HepG2 (cell line): ENCODE measurements around the gene RAB15. TPM values are rescaled to one million over a fixed set of nuclear protein-coding genes. Genes with fewer than 3 reads are reported as not detected.
A peak's percentile ranks its signal among the peaks of the same experiment; 100 is the strongest.

Experiments
- CBX1 ChIP-seq: IDR thresholded peaks from one replicate; pipeline ENCODE4 v1.6.1; 2016; ENCODE audit warnings: antibody characterized with exemption, low read depth
- IKZF4 ChIP-seq: sonication (generic); formaldehyde crosslinking; IDR thresholded peaks from 2 replicates; pipeline ENCODE4 v1.5.1; 2020; ENCODE audit warnings: borderline replicate concordance, mild to moderate bottlenecking, low read depth, missing genetic modification reagents; ENCODE audit errors: not compliant biosample characterization
- KDM3A ChIP-seq: IDR thresholded peaks from 2 replicates; pipeline ENCODE4 v1.6.1; 2018; ENCODE audit warnings: low read depth, missing compliant biosample characterization
- MAFF ChIP-seq: IDR thresholded peaks from 2 replicates; pipeline ENCODE4 v1.6.1; 2011; ENCODE audit warnings: low read depth, low read length, improper control_type of control experiment
- MIXL1 ChIP-seq: IDR thresholded peaks from 2 replicates; pipeline ENCODE4 v1.6.1; 2016
- PTBP1 ChIP-seq: fragments of 200-400 bp; formaldehyde crosslinking; IDR thresholded peaks from 2 replicates; pipeline ENCODE4 v1.6.1; 2018; ENCODE audit warnings: low read length, low read depth; ENCODE audit not compliant: poor library complexity, severe bottlenecking
- SMAD9 ChIP-seq: sonication (generic); formaldehyde crosslinking; IDR thresholded peaks from 2 replicates; pipeline ENCODE4 v1.5.1; 2020; ENCODE audit warnings: mild to moderate bottlenecking, missing genetic modification reagents
- TBX2 ChIP-seq: sonication (generic); formaldehyde crosslinking; IDR thresholded peaks from 2 replicates; pipeline ENCODE4 v1.5.0; 2020; ENCODE audit warnings: missing genetic modification reagents, mild to moderate bottlenecking, borderline replicate concordance
- TBX3 ChIP-seq: fragments of 450-650 bp; IDR thresholded peaks from 2 replicates; pipeline ENCODE4 v1.6.1; 2017; ENCODE audit warnings: antibody characterized with exemption, mild to moderate bottlenecking, inconsistent platforms, borderline replicate concordance
- ZNF17 ChIP-seq: sonication (generic); formaldehyde crosslinking; IDR thresholded peaks from 2 replicates; pipeline ENCODE4 v1.5.0; 2020; ENCODE audit warnings: mild to moderate bottlenecking, missing genetic modification reagents
- ZNF230 ChIP-seq: sonication (generic); formaldehyde crosslinking; IDR thresholded peaks from 2 replicates; pipeline ENCODE4 v1.4.0; 2020; ENCODE audit warnings: mild to moderate bottlenecking, missing genetic modification reagents
- ZNF33A ChIP-seq: sonication (generic); formaldehyde crosslinking; IDR thresholded peaks from 2 replicates; pipeline ENCODE4 v1.5.1; 2020; ENCODE audit warnings: missing genetic modification reagents, mild to moderate bottlenecking, moderate library complexity, borderline replicate concordance
- ZNF383 ChIP-seq: sonication (generic); formaldehyde crosslinking; IDR thresholded peaks from 2 replicates; pipeline ENCODE4 v1.4.0; 2020; ENCODE audit warnings: missing genetic modification reagents, mild to moderate bottlenecking, borderline replicate concordance
- ZNF460 ChIP-seq: sonication (generic); formaldehyde crosslinking; IDR thresholded peaks from 2 replicates; pipeline ENCODE4 v1.5.1; 2020; ENCODE audit warnings: missing genetic modification reagents, mild to moderate bottlenecking, borderline replicate concordance
- polyA plus RNA-seq, 8 experiments: library from polyadenylated mRNA; depleted of rRNA in 3 of 8; stranded (reverse) in 7 of 8; unstranded in 1 of 8; fragments of >200 nt; fragmentation: Illumina TruSeq in 4 of 8; extraction: Trizol in 4 of 8; gene quantifications; 2 replicates each; pipeline versions ENCODE4 v1.2.1 to v1.2.3, GENCODE V29; 2011 to 2016; ENCODE audit warnings: low read depth in 4 of 8, missing spikeins in 1 of 8, mixed read lengths in 1 of 8; ENCODE audit not compliant: insufficient read depth in 1 of 8
- total RNA-seq, 5 experiments: library from RNA; depleted of rRNA; stranded (reverse); fragments of >200 nt; fragmentation: Illumina TruSeq; extraction: Trizol; gene quantifications; 2 replicates each; pipeline ENCODE4 v1.2.3, GENCODE V29; 2016; ENCODE audit warnings: low read depth in 1 of 5
- TF ChIP-seq, protein P1 (sequence below): sonication (generic); formaldehyde crosslinking; IDR thresholded peaks from 2 replicates; pipeline ENCODE4 v1.4.0; 2020; ENCODE audit warnings: missing genetic modification reagents
- TF ChIP-seq, protein P2 (sequence below), 2 experiments: sonication (generic) in 1 of 2; formaldehyde crosslinking in 1 of 2; IDR thresholded peaks; 2 replicates each; pipeline versions ENCODE4 v1.4.0 to v1.6.1; 2018 to 2020; ENCODE audit warnings: missing genetic modification reagents in 2 of 2, borderline replicate concordance in 1 of 2, low read depth in 1 of 2, mild to moderate bottlenecking in 1 of 2, missing biosample characterization in 1 of 2
- TF ChIP-seq, protein P3 (sequence below): sonication (generic); formaldehyde crosslinking; IDR thresholded peaks from 2 replicates; pipeline ENCODE4 v1.5.0; 2020; ENCODE audit warnings: mild to moderate bottlenecking, missing genetic modification reagents, borderline replicate concordance
- TF ChIP-seq, protein P4 (sequence below): sonication (generic); formaldehyde crosslinking; IDR thresholded peaks from 2 replicates; pipeline ENCODE4 v1.4.0; 2020; ENCODE audit warnings: missing genetic modification reagents, mild to moderate bottlenecking, borderline replicate concordance
- TF ChIP-seq, protein P5 (sequence below): sonication (generic); formaldehyde crosslinking; IDR thresholded peaks from 2 replicates; pipeline ENCODE4 v1.4.0; 2020; ENCODE audit warnings: missing genetic modification reagents

RAB15 gene
- total and polyA plus RNA-seq, 2 of the 13 experiments (the other 11 are each of a cell fraction or from before 2014, with no cell fraction given), result 7.4 to 18.5 TPM

DNA sequence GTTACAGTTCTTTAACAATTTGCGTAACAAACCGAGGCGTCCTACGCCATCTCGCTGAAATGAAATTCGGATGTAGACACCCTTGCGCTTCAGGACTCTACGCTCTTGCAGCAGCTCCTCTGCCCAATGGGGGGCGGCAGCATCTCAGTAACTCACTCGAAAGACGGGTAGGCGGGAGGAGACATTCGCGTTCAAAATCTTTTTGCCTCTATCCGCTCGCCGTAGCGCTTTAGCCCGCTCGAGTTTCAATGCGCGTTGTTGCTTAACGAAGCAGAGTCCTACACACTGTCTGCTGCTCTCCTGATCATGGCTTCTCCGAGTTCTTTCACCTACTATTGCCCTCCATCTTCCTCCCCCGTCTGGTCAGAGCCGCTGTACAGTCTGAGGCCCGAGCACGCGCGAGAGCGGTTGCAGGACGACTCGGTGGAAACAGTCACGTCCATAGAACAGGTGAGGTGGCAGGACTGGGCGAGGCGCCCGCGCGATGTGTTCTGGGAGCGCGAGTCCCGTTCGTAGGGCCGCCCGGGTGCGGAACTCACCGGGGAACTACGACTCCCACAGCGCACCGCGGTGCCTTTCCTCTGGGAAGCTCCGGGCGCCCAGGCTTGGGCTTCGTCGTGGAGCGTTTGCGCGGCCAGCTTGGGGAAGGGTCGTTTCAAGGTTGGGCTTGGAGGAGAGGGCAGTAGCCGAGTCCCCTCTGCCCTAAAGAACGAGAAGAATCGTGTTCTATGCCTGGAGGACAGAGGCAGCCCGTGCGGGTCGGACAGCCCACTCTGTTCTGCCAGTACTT lies 14.7 kb upstream of the RAB15 start, which contains the start of gene FNTB (continued):
- TF ChIP-seq ZNF383 (CRISPR knock-in tag) (peak; percentile 64; the same call in 1 of the 2 replicates), ZNF17 (CRISPR knock-in tag) (0 out of 2 replicates have a peak, but pooled peaks have one; percentile 83), KDM3A (peak; percentile 84; the same call in 1 of the 2 replicates), TBX2 (CRISPR knock-in tag) (peak; percentile 91), MAFF (no peak), IKZF4 (CRISPR knock-in tag) (peak; percentile 63), ZNF230 (CRISPR knock-in tag) (peak; percentile 72; the same call in 1 of the 2 replicates), SMAD9 (CRISPR knock-in tag) (0 out of 2 replicates have a peak, but pooled peaks have one; percentile 34), MIXL1 (CRISPR knock-in tag) (peak; percentile 56), TBX3 (peak; percentile 70; the same call in 1 of the 2 replicates), ZNF33A (CRISPR knock-in tag) (no peak), ZNF460 (CRISPR knock-in tag) (no peak), CBX1 (no peak), PTBP1 (no peak)
- TF ChIP-seq, protein P1, sequence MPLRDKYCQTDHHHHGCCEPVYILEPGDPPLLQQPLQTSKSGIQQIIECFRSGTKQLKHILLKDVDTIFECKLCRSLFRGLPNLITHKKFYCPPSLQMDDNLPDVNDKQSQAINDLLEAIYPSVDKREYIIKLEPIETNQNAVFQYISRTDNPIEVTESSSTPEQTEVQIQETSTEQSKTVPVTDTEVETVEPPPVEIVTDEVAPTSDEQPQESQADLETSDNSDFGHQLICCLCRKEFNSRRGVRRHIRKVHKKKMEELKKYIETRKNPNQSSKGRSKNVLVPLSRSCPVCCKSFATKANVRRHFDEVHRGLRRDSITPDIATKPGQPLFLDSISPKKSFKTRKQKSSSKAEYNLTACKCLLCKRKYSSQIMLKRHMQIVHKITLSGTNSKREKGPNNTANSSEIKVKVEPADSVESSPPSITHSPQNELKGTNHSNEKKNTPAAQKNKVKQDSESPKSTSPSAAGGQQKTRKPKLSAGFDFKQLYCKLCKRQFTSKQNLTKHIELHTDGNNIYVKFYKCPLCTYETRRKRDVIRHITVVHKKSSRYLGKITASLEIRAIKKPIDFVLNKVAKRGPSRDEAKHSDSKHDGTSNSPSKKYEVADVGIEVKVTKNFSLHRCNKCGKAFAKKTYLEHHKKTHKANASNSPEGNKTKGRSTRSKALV (CRISPR knock-in tag), result peak; percentile 42; the same call in 1 of the 2 replicates
- TF ChIP-seq, protein P2, sequence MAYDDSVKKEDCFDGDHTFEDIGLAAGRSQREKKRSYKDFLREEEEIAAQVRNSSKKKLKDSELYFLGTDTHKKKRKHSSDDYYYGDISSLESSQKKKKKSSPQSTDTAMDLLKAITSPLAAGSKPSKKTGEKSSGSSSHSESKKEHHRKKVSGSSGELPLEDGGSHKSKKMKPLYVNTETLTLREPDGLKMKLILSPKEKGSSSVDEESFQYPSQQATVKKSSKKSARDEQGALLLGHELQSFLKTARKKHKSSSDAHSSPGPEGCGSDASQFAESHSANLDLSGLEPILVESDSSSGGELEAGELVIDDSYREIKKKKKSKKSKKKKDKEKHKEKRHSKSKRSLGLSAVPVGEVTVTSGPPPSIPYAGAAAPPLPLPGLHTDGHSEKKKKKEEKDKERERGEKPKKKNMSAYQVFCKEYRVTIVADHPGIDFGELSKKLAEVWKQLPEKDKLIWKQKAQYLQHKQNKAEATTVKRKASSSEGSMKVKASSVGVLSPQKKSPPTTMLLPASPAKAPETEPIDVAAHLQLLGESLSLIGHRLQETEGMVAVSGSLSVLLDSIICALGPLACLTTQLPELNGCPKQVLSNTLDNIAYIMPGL (CRISPR knock-in tag; IDR thresholded peaks at IDR 0.05; ENCODE audit: borderline replicate concordance in 1 of 2, low read depth in 1 of 2), result peak; percentile 90 to 97
- TF ChIP-seq, protein P3, sequence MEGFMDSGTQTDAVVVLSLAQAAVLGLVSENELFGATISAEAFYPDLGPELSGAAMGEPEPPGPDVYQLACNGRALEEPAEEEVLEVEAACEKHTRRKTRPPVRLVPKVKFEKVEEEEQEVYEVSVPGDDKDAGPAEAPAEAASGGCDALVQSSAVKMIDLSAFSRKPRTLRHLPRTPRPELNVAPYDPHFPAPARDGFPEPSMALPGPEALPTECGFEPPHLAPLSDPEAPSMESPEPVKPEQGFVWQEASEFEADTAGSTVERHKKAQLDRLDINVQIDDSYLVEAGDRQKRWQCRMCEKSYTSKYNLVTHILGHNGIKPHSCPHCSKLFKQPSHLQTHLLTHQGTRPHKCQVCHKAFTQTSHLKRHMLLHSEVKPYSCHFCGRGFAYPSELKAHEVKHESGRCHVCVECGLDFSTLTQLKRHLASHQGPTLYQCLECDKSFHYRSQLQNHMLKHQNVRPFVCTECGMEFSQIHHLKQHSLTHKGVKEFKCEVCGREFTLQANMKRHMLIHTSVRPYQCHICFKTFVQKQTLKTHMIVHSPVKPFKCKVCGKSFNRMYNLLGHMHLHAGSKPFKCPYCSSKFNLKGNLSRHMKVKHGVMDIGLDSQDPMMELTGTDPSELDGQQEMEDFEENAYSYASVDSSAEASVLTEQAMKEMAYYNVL (CRISPR knock-in tag), result peak; percentile 84; the same call in 1 of the 2 replicates
- TF ChIP-seq, protein P4, sequence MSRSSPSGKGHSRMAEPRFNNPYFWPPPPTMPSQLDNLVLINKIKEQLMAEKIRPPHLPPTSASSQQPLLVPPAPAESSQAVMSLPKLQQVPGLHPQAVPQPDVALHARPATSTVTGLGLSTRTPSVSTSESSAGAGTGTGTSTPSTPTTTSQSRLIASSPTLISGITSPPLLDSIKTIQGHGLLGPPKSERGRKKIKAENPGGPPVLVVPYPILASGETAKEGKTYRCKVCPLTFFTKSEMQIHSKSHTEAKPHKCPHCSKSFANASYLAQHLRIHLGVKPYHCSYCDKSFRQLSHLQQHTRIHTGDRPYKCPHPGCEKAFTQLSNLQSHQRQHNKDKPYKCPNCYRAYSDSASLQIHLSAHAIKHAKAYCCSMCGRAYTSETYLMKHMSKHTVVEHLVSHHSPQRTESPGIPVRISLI (CRISPR knock-in tag), result peak; percentile 44; the same call in 1 of the 2 replicates
- TF ChIP-seq, protein P5, sequence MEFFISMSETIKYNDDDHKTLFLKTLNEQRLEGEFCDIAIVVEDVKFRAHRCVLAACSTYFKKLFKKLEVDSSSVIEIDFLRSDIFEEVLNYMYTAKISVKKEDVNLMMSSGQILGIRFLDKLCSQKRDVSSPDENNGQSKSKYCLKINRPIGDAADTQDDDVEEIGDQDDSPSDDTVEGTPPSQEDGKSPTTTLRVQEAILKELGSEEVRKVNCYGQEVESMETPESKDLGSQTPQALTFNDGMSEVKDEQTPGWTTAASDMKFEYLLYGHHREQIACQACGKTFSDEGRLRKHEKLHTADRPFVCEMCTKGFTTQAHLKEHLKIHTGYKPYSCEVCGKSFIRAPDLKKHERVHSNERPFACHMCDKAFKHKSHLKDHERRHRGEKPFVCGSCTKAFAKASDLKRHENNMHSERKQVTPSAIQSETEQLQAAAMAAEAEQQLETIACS, result no peak
